ENCODE results near the gene NAGLU. TPM values are rescaled to one million over a fixed set of nuclear protein-coding genes. Genes with fewer than 3 reads are reported as not detected.

NAGLU gene
- total and polyA plus RNA-seq, 2 experiments from 2014 or later: 12.0 to 31.2 TPM

DNA sequence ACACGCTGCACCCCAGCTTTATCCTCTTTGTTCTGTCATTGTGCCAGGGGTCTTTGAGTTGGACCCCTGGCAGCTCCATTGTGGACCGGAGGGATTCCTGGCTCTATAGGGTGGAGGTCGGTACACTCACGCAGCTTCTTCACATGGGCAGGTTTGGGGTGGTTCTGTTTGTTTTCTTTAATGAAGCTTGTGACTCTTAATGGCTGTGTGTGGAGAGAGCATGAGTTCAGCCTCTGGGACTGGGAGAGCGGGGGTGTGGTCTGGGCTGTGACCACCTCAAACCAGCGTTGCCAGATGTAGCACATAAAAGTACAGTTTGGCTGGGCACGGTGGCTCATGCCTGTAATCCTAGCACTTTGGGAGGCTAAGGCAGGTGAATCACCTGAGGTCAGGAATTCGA, 21.2 kb upstream of the NAGLU start:
- no peak overlapping the region for H3K27ac Mint-ChIP-seq
- no peak for DNase-seq (ENCODE audit: low spot score)
- H3K36me3 ChIP-seq (ENCODE audit: insufficient read depth): no peaks in the 10 kb centered on the region

More for the DNA sequence above, 21.2 kb upstream of the NAGLU start:
- Mint-ChIP-seq H3K27me3 (ENCODE audit: insufficient read depth, low read depth, poor library complexity) (peaks cover 28% of the 10 kb centered on the region), H3K4me3 (no peak overlapping the region), H3K9me3 (no peaks in the 10 kb centered on the region), H3K4me1 (peaks cover 23% of the 10 kb centered on the region), H3K36me3 (ENCODE audit: low read depth) (peaks cover 16% of the 10 kb centered on the region)
- no peaks in the 10 kb centered on the region for H3K79me2 ChIP-seq (replicated peaks; ENCODE audit: insufficient read depth)
- no peak overlapping the region for H3K4me2 ChIP-seq
- H3K4me1 ChIP-seq (ENCODE audit: insufficient read depth): peaks cover 14% of the 10 kb centered on the region
- no peak overlapping the region for H3K27ac ChIP-seq (ENCODE audit: low read depth)
- H4K20me1 ChIP-seq (replicated peaks; ENCODE audit: insufficient read depth): peaks cover 18% of the 10 kb centered on the region
- no peak overlapping the region for H2AFZ ChIP-seq
- H3K4me3 ChIP-seq: no peak overlapping the region
- TF ChIP-seq, protein P1, sequence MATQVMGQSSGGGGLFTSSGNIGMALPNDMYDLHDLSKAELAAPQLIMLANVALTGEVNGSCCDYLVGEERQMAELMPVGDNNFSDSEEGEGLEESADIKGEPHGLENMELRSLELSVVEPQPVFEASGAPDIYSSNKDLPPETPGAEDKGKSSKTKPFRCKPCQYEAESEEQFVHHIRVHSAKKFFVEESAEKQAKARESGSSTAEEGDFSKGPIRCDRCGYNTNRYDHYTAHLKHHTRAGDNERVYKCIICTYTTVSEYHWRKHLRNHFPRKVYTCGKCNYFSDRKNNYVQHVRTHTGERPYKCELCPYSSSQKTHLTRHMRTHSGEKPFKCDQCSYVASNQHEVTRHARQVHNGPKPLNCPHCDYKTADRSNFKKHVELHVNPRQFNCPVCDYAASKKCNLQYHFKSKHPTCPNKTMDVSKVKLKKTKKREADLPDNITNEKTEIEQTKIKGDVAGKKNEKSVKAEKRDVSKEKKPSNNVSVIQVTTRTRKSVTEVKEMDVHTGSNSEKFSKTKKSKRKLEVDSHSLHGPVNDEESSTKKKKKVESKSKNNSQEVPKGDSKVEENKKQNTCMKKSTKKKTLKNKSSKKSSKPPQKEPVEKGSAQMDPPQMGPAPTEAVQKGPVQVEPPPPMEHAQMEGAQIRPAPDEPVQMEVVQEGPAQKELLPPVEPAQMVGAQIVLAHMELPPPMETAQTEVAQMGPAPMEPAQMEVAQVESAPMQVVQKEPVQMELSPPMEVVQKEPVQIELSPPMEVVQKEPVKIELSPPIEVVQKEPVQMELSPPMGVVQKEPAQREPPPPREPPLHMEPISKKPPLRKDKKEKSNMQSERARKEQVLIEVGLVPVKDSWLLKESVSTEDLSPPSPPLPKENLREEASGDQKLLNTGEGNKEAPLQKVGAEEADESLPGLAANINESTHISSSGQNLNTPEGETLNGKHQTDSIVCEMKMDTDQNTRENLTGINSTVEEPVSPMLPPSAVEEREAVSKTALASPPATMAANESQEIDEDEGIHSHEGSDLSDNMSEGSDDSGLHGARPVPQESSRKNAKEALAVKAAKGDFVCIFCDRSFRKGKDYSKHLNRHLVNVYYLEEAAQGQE (IDR thresholded peaks at IDR 0.05; ENCODE audit: unreplicated experiment): no peak
- TF ChIP-seq ZNF114 (CRISPR knock-in tag; IDR thresholded peaks at IDR 0.05) (no peak), ZNF462 (CRISPR knock-in tag; IDR thresholded peaks at IDR 0.05) (no peak), JUNB (IDR thresholded peaks at IDR 0.05; ENCODE audit: unreplicated experiment) (no peak), ZNF331 (CRISPR knock-in tag; IDR thresholded peaks at IDR 0.05; ENCODE audit: low read depth) (no peak), EZH2 (IDR thresholded peaks at IDR 0.05; ENCODE audit: low read depth, unreplicated experiment) (no peak), POLR2AphosphoS5 (IDR thresholded peaks at IDR 0.05; ENCODE audit: low read depth) (no peak), CREB1 (CRISPR knock-in tag; IDR thresholded peaks at IDR 0.05; ENCODE audit: low read depth) (no peak)
- H3K27me3 ChIP-seq (ENCODE audit: insufficient read depth): no peaks in the 10 kb centered on the region
- H3F3A ChIP-seq (replicated peaks; ENCODE audit: low read depth): 0 out of 2 replicates have a peak, but pooled peaks cover 3% of the 10 kb centered on the region
- no peaks in the 10 kb centered on the region for H3K9me2 ChIP-seq (ENCODE audit: insufficient read depth)
- ATAC-seq: no peak
